ENCODE data around the gene APC2.

- no peak for TF ChIP-seq POLR2A (IDR thresholded peaks at IDR 0.05)
- TF ChIP-seq CTCF (IDR thresholded peaks at IDR 0.05): no peak
Observed at GRCh38 chr19:1434577-1435060, 15.3 kb upstream of the APC2 start.

Measured in prostate gland (tissue), 2 donors.